GM19452 (cell line): ENCODE measurements around the gene PARD3B.

Source experiments
- ATAC-seq: cut with Tn5 transposase; IDR thresholded peaks from one replicate; pipeline ENCODE4 v1.9.1; 2021; ENCODE audit not compliant: unreplicated experiment

Gene PARD3B

DNA sequence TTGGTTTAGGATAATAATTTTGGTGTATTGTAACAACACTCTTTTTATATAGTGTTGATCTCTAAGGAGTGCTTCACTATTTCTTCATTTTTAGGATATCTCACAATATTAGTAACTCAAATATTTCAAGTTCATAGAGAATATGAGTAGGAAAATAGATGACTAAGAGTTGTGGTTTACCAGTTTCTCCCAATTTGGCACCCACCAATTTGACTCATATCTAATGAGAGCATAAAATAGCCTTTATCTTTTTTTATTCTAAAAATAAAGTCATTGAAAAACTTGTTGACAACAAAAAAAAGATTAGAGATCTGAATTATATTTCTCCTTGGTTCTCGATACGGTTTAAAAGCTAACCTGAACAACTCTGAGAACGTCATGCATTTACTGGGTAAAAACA lies 204.0 kb downstream of the PARD3B start:
- ATAC-seq: no peak

DNA sequence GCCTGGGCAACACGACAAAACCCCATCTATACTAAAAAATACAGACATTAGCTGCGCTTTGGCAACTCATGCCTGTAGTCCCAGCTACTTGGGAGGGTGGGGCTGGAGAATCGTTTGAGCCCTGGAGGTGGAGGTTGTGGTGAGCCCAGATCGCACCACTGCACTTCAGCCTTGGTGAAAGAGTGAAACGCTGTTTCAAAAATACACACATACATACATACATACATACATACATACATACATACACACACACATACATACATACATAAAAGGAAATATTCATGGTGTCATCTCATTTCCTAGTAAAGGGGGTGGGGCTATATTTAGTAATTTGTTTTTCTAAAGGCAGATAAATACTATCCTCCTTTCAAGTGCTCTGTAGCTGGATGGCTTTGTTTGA lies 205.1 kb downstream of the PARD3B start:
- no peak for ATAC-seq

DNA sequence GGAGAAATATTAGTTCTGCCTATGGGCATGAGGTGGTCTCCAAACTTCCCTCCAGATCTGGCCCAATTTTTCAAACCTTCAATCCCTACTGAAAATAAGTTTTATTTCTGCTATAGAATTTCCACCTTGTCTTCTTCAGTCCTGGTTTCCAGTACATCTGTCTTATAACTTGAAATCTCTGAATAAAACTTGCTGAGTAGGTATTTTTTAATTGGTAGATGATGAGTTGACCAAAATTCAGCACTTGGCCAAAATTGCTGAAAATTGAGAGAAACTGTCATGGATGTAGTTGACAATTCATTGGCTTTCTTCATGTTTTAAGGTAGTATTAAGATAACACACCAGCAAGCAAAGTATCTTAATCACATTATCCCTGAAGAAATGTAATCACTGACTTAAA lies 206.2 kb downstream of the PARD3B start:
- ATAC-seq: no peak

DNA sequence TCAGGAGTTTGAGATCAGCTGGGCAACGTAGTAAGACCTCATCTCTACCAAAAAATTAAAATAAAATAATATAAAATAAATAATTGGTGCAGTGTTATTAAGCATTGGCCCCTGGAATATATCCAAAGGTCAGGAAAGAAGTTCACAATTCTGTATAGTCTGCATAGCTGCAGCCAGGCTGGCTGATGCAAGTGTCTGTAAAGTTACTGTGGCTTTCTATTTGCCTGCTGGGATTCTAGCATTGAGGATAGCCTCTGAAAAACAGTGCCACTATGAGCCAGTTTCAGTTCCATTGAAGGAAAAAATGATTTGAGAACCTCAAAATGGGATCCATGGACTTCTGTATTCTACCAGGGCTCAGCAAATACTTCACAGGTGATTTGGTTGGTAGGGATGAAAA lies 208.6 kb downstream of the PARD3B start:
- no peak for ATAC-seq

DNA sequence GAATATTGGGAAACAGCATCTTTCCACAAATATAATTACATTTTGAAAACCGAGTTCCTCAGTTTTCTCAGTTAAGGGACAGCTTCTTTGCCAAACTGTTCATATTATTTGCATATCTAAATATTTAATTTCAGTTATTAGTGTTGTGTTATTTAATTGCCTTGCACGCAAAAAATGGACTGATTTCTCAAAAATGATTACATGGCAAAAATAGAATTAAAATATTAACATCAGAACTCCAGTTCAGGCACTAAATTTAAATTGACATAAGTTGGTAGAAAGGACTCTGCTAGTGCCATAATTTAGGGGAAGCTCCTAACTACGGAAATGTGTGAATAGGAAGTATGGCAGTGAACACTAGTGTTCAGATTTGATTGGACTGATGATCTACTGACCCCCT lies 209.6 kb downstream of the PARD3B start:
- no peak for ATAC-seq

DNA sequence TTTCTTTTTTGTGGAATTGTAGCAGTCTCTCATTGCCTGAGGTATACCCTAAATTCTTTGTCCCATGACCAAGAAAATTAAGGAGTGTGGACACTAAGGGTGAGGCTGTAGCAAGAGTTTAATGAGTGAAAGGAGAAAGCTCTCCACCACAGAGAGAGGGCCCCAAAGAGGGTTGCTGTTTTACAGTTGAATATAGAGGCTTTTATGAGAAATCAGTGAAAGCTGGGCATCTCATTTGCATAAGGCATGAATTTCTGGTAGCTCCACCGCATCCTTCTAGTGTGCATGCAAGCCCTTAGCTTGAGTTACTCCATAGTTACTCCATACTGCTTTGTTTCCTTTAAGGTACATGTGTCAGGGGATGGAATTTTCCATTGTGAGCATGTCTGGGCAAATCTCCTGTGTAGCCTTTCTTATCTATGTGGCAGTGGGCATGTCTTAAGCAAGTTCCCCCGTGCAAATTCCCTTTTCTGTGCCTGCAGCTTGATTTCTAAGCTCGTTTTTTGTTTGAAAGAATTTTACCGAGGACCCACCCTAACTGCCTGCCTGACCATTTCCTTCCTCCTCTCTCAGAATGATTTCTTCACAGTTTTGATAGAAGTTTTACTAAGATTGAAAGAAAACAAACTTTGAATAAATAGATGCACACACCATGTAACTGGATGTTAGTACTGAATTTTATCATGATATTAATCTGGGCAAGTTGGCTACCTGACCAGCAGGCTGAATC lies 218.9 kb downstream of the PARD3B start:
- no peak for ATAC-seq

DNA sequence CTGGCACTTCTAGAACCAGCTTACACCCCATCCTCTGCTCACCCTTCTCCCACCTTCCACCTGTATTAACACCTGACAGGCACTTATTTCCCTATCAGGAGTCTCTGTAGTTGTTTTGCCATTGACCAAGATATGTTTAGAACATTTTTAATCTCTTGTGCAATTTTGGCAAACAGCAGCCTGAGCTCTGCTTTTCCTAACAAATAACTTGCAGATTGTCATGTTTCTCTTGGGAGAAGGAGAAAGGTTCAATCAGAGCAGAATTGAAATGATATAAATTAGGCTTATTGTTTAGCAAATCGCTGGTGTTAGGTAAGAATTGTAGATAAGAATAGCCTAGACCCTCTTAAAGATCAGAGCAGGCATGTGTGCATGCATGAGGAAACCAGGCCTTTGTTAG lies 225.5 kb downstream of the PARD3B start:
- ATAC-seq: no peak

DNA sequence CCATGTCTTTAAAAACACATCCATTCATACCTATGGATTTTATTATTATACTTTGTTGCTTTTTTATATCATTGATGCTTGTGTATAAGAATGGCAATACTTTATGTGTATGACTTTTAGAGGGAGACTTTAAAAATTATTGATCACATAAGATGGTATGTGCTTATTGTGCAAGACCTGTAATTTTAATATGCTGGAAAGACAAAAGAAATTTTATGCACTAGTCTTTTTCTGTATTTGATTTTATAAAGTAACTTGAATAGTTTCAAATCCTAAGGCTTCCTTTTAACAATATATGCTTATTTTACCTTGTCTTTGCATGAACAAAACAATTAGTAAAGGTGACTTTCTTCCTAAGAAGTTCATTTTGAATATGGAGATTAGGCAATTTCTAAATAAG lies 226.4 kb downstream of the PARD3B start:
- no peak for ATAC-seq

DNA sequence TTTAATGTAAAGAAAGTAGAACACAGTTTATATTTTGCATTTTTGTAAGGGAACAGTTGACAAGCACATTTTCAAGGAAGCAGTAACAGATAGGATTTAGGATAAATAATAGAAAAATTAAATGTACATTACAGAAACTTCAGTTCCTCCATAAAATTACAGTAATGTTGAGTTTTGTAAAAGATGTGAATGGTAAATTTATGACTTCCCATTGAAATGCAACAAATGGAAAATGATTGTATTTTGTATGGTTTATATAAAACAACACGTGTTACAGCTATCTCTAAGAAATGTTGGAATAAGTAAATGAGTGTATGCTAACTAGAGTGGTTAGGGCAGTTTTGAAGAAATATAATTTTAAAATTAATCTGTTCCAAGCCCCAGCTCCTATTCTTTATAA lies 227.3 kb downstream of the PARD3B start:
- no peak for ATAC-seq

DNA sequence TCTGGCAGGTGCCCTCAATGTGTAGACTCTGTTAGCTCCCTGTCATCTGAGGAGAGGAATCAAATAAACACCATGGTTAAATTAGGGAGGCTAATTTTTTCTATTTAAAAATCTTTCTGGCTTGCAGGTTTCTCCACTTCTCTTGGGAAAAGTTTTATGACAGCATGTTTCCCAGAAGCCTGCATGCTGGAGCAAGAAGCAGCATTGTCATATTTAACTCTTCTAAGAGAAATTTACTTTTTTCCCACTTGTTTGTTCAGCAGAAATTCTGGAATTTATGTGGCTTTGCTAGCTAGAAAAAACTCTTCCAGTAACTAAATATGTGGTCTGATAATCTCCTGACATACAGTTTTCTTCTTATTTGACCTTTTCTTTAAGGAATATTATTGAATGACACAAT lies 230.5 kb downstream of the PARD3B start:
- no peak for ATAC-seq

DNA sequence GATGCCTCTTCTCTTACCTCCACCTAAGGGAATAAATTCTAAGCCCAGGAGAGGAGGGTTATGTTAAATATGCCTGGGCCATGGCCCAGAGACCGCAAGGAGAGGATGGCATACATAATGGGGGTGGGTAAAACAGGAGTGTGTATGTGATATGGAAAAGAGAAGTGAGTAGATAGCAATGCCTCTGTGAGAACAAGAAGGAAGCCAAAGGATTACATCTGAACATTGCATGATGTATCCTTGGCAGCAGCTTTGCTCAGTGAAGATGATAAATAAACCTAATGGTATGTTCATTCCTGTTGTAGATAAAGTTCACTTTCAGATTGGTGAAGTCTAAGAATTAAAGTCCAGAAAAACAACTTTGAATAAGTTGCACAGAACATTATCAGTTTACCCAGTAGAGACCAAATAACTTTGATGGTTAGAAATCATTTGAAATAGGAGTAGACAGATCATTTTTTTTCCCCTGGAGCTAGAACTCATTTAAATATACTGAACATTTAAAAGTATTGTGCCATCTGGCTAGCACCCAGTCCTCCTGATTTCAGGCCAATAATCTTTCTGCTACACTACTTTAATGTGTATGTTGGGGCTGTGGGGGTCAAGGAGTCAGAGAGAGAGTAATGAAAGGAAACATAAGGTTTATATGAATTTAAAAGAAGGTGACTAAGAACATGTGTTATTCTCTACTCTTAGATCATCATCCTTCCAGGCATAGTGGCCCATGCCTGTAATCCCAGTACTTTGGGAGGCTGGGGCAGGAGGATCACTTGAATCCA lies 231.7 kb downstream of the PARD3B start:
- no peak for ATAC-seq

DNA sequence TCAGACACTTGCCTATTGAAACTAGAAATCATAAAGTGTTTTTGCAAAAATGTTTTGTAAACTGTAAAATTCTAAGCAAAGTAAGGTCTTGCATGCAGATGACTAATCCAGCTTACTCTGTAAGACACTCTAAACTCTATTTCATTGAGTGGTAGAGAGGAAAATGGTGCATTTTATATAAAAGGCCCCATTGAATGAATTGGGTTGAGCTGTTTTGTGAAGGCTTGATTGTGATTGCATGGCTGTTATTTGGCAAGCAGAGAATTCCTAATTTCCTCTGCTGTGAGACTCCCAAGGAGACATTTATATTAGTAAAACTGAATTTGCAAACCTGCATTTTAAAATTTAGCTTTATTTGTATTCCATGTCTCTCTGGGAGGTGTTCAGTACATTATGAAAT lies 234.5 kb downstream of the PARD3B start:
- ATAC-seq: no peak

DNA sequence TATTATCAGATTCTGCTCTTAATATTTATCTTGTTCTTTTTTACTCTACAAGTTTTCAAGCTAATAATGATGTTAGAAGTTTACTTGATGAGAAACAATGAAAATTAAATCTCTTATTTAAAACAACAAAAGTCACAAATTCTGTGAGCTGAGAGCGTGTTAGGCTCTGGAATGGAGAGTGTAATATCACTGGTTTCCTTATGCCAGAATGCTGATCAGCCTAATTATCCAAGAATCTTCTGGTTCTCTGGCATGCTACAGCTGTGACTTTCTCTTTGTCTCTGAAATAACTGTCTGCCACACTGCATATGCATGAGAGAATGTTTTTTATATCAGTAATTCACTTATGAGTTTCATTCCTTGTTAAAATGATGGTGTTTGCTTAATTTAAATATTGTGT lies 236.7 kb downstream of the PARD3B start:
- ATAC-seq: no peak

DNA sequence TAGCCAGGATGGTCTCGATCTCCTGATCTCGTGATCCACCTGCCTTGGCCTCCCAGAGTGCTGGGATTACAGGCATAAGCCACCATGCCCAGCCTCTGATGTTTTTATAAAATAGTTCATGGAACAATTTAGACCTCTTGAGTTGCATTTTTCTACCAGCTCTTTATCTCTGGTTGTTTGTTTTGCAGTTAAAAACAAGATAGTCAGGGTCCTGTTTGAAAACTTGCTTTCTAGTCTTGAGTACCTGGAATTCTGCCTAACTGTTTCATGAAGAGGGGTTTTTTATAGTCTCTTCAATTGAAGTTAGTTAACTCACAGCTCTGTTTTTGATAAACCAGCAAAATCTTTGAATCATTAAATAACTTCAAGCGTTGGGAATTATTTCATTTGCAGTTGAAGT lies 244.8 kb downstream of the PARD3B start:
- ATAC-seq: no peak

DNA sequence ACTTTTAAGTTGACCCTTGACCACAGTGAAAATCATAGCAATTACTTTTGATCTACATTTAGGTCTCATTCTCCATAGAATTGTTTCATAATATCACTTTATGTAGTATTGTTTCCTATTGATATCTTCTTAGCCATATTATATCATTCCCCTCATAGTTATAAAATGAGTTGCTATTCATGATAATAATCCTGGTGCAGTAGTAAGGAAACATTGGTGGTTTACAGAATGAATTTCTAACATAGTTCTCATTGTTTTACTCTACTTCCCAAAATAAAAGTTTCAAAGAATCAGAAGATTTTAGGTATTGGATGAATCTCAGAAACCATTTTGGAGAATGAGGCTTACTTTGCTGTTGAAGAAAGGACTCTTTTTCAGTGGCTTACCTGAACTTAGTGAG lies 246.0 kb downstream of the PARD3B start:
- ATAC-seq: no peak

DNA sequence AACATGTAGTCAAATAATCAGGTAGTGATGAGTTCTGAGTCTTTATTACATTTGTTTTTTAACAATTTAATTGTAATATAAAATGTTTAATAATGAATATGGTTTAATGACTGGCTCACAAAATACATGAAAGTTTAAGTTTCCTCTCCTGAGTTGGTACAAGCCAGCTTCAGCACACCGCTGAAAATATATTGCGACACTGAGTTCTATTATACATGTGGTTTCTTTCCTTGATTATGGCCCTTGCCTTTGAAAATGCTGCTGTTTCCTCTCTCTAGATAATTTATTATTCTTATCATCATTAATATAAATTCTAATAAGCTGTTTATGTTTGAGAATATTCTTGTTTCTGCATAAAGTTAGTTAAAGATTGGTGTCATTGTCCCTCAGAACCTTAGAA lies 249.3 kb downstream of the PARD3B start:
- no peak for ATAC-seq

DNA sequence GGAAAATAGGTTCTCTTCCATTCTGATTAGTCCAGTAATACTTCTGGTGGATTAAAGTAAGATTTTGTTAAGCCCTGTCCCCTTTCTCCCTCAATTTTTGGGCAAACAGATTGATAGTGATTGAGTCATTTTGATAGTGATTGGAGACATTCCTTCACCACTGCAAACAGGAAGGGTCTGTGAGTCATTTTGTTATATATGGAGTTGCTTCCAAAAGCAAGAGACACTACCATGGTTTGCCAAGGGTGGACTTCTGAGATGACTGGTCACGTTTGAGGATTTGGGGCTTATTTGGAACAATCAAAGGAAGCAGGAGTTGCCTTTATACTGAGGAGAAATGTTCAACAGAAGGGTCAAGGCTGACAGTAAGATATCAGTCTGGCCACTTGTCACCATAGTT lies 249.9 kb downstream of the PARD3B start:
- ATAC-seq: no peak

DNA sequence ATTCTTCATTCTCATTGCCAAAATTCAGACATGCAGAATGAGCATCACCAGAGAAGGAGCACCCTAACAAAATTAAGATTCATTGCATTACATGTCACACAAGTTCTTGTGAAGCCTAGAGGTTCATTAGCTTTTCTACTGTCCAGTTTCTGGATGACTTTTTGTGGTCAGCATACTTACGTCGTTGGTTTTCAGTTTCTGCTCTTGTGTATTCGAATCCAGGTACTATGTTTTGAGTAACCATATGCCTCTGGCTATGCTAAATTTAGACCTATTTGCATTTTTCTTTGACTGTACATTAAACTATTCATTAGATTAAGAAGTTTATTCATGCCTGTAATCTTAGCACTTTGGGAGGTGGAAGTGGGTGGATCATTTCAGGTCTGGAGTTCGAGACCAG lies 251.3 kb downstream of the PARD3B start:
- ATAC-seq: peak; percentile 86

DNA sequence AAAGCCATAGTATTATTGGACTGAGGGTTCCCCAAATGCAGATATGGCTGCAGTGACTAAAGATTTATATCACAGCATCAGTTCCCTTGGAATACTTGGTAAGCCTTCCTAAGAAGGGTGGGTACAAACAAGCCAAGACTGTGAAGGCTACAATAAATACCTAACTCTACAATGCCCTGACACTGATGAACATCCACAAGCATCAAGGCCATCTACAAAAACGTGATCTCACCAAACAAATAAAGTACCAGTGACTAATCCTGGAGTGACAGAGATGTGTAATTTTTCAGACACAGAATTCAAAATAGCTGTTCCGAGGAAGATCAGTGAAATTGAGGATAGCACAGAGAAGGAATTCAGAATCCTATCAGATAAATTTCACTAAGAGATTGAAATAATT lies 254.5 kb downstream of the PARD3B start:
- no peak for ATAC-seq

DNA sequence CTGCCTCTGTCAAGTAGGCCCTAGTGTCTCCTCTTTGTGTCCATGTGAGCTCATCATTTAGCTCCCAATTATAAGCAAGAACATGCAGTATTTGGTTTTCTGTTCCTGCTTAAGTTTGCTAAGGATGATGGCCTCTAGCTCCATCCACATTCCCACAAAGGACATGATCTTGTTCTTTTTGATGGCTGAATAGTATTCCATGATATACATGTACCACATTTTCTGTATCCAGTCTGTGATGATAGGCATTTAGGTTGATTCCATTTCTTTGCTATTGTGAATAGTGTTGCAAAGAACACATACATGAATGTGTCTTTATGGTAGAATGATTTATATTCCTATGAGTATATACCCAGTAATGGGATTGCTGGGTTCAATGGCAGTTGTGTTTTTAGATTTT lies 263.2 kb downstream of the PARD3B start:
- no peak for ATAC-seq

DNA sequence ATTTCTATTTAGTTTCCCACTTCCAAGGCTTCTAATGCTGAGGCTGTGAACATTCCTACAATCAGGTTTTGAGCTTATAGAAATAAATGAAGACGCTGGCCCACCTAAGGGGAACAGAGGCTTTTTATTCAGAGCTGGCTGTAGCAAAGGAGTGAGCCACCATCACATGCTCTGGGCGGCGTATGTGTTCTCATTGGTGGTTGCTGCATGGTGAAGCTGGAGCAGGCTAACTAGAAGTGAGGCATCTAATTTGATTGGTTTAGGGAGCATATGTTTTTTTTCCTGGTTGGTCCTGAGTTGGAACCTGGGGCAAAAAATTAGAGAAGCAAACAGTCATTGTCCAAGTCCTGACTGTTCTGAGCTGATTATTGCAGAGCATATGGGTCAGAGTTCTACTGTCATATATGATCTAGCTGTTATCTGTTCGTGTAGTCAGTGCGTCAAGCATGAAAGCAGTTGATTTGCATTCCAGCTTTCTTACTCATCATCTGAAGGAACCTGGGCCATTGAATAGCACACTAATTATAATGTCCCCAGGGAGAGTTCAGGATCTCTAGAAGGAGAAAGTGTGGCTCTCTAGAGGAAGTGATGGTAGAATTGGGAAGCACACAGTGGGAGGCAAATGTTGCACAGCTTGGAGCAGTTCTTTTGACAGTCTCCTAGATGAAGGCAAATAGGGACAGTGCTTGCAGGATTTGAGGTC lies 279.6 kb downstream of the PARD3B start:
- no peak for ATAC-seq

DNA sequence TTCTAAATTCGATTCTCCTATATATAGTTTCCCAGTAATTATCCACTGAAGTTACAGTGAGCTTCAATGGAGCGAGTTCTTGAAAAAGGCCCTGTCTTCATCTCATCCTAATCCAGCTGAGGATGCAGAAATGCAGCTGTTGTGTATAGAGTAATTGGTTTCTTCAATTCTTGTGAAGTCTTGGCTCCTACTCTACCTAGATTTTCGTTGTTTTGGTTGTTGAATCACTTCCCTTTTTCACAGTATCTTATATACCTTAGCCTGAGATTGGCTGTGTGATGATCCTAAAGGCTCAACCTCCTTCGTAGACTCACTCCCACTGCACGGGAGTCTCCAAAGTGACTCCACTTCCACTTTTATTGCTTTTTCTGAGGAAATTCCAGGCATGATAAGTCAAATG lies 280.4 kb downstream of the PARD3B start:
- no peak for ATAC-seq
